WTC11 (cell line): ENCODE data around the gene RUNX2.

Experiments used
- ATF6 ChIP-seq: sonication (generic); formaldehyde crosslinking; IDR thresholded peaks from 2 replicates; pipeline ENCODE4 v1.8.1; 2023; ENCODE audit warnings: mild to moderate bottlenecking, missing genetic modification reagents
- CTCF ChIP-seq: fragments of 200-600 bp; IDR thresholded peaks from 2 replicates; pipeline ENCODE4 v1.8.0; 2022; ENCODE audit warnings: antibody characterized with exemption
- MAX ChIP-seq: sonication (generic); formaldehyde crosslinking; IDR thresholded peaks from 2 replicates; pipeline ENCODE4 v1.8.0; 2022; ENCODE audit warnings: mild to moderate bottlenecking, missing genetic modification reagents
- NFATC4 ChIP-seq: fragments of 250-450 bp; sonication (Bioruptor Pico); IDR thresholded peaks from 2 replicates; pipeline ENCODE4 v1.9.0; 2021; ENCODE audit warnings: mild to moderate bottlenecking
- SMAD3 ChIP-seq: sonication (generic); formaldehyde crosslinking; IDR thresholded peaks from 2 replicates; pipeline ENCODE4 v1.8.0; 2022; ENCODE audit warnings: missing genetic modification reagents, mild to moderate bottlenecking, borderline replicate concordance
- TEAD1 ChIP-seq: sonication (generic); formaldehyde crosslinking; IDR thresholded peaks from 2 replicates; pipeline ENCODE4 v1.8.0; 2022; ENCODE audit warnings: mild to moderate bottlenecking, missing genetic modification reagents
- TEAD4 ChIP-seq: sonication (generic); formaldehyde crosslinking; IDR thresholded peaks from 2 replicates; pipeline ENCODE4 v1.8.0; 2022; ENCODE audit warnings: mild to moderate bottlenecking, missing genetic modification reagents
- ZNF416 ChIP-seq: fragments of 250-450 bp; sonication (Bioruptor Pico); IDR thresholded peaks from 2 replicates; pipeline ENCODE4 v1.9.0; 2021; ENCODE audit warnings: mild to moderate bottlenecking, inconsistent platforms

GRCh38 chr6:45667766-45668165 is 339.6 kb downstream of the RUNX2 start:
- TF ChIP-seq TEAD1 (no peak), ZNF416 (CRISPR knock-in tag) (no peak), MAX (no peak), CTCF (no peak), ATF6 (CRISPR knock-in tag) (no peak), TEAD4 (CRISPR knock-in tag) (no peak), NFATC4 (CRISPR knock-in tag) (no peak), SMAD3 (CRISPR knock-in tag) (no peak)
